ENCODE results near the gene CSNK1A1.
"Not testable (repeated sequence)": the region's sequence is repeated elsewhere in the genome, so short reads cannot be mapped to it uniquely, and the experiment has no call there.

The CSNK1A1 gene

GRCh38 chr5:149526845-149527590, 24.2 kb downstream of the CSNK1A1 start:
- DNase-seq = no peak

GRCh38 chr5:149521739-149522685, 29.2 kb downstream of the CSNK1A1 start:
- DNase-seq = no peak

GRCh38 chr5:149519601-149520000, 31.6 kb downstream of the CSNK1A1 start:
- DNase-seq = no peak

GRCh38 chr5:149518620-149519019, 32.6 kb downstream of the CSNK1A1 start:
- DNase-seq = no peak

GRCh38 chr5:149517461-149518122, 33.6 kb downstream of the CSNK1A1 start:
- DNase-seq = no peak

GRCh38 chr5:149514512-149514911, 36.7 kb downstream of the CSNK1A1 start:
- DNase-seq = no peak

- not testable (repeated sequence) for DNase-seq
Observed at GRCh38 chr5:149513372-149513947, 37.8 kb downstream of the CSNK1A1 start.

- DNase-seq = no peak
Observed at GRCh38 chr5:149510136-149510535, 41.1 kb downstream of the CSNK1A1 start.

- no peak for DNase-seq
Observed at GRCh38 chr5:149504677-149505076, 46.6 kb downstream of the CSNK1A1 start.

GRCh38 chr5:149503006-149503405, 48.2 kb downstream of the CSNK1A1 start:
- DNase-seq = no peak

- no peak for DNase-seq
Observed at GRCh38 chr5:149500922-149501582, 50.2 kb downstream of the CSNK1A1 start.

GRCh38 chr5:149498724-149499336, 52.4 kb downstream of the CSNK1A1 start:
- DNase-seq = no peak

- no peak for DNase-seq
Observed at GRCh38 chr5:149497357-149497756, 53.9 kb downstream of the CSNK1A1 start.

- DNase-seq = no peak
Observed at GRCh38 chr5:149496917-149497316, 54.3 kb downstream of the CSNK1A1 start.

- DNase-seq = no peak
Observed at GRCh38 chr5:149496166-149496565, 55.1 kb downstream of the CSNK1A1 start.

GRCh38 chr5:149495673-149496072, 55.6 kb downstream of the CSNK1A1 start:
- no peak for DNase-seq

- peak; percentile 63 for DNase-seq
Observed at GRCh38 chr5:149493316-149493715, 57.9 kb downstream of the CSNK1A1 start.

GRCh38 chr5:149492781-149493180, 58.5 kb downstream of the CSNK1A1 start:
- no peak for DNase-seq

GRCh38 chr5:149490599-149491485, 60.4 kb downstream of the CSNK1A1 start:
- DNase-seq = no peak

GRCh38 chr5:149489605-149490037, 61.6 kb downstream of the CSNK1A1 start:
- no peak for DNase-seq

Data from NCI-H748 treated with DMSO at 0.1 percent for 48 hours (cell line).